Measurements from ENCODE around the gene CHMP5.

- TF ChIP-seq CTCF (IDR thresholded peaks at IDR 0.05) (no peak), POLR2AphosphoS5 (IDR thresholded peaks at IDR 0.05) (no peak), POLR2A (IDR thresholded peaks at IDR 0.05) (no peak)
Observed at GRCh38 chr9:33264003-33264472, 811 bp upstream of the CHMP5 start.
